HG03460 (cell line): ENCODE data around the gene GEMIN2.
A peak's percentile ranks its signal among the peaks of the same experiment; 100 is the strongest.
"Not testable (repeated sequence)": the region's sequence is repeated elsewhere in the genome, so short reads cannot be mapped to it uniquely, and the experiment has no call there.

ENCODE experiments used
- ATAC-seq: cut with Tn5 transposase; IDR thresholded peaks from one replicate; pipeline ENCODE4 v1.9.1; 2021; ENCODE audit not compliant: unreplicated experiment

GEMIN2 gene

DNA sequence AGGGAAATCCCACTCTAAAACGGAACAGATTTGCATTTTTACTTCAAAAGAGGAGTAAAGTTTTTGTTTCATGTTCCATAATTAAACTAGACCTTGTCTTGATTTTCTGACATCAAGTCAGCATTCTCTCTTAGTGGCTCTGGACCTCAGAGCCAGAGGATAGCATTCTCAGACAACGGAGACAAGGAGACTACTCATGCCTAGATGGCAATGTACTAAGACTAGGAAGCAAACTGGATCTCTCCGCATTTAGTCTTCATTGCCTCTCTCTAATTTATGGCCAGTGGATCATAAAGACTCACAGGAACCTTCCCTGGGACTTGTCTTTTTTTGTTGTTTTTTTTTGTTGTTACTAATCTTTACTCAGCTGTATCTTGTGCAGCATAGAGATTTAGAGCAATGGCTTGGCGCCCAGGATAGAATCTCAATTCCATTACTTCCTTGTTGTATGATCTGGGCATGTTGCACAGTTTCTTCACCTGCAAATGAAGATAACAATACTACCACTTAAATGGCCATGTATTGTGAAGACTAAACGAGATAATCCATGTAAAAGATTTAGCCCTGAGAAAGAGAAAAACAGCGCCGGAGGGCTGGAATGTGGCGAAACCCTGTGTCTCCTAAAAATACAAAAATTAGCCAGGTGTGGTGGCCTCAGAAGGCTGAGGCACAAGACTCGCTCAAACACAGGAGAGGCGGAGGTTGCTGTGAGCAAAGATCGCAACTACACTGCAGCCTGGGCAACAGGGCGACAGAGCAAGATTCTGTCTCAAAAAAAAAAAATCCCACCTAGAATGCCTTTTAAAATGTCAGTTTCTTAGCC lies 4.0 kb upstream of the GEMIN2 start:
- no peak for ATAC-seq

DNA sequence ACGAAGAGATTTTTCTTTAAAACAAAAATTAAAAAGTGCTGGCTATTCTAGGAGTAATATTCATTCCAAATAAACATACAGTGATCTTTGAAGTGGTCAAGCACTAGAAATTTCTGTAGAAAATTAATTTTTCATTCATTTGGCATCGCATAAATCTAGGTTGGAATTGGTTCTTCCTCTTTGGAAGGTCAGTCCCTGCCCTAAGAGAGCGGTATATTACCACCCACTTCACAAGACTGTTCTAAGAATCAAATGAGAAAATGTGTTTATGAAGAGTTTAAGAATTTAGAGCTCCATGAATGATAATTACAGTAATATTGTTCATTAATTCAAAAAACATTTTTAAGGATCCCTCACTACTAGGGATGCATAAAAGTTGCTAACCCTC lies 444 bp upstream of the GEMIN2 start:
- ATAC-seq, result no peak

- no peak for ATAC-seq
Observed at GRCh38 chr14:39122330-39123138, 8.4 kb downstream of the GEMIN2 start.

DNA sequence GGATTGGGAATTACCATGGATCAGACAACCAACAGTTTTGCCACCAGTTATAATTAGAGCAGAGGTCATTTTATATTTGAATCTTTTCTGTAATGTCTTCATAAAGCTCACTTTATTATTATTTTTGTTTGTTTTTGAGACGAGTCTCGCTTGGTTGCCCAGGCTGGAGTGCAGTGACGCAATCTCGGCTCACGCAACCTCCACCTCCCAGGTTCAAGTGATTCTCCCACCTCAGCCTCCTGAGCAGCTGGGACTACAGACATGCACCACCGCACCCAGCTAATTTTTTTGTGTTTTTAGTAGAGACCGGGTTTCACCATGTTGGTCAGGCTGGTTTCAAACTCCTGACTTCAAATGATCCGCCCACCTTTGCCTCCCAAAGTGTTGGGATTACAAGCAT lies 23.7 kb downstream of the GEMIN2 start:
- not testable (repeated sequence) for ATAC-seq

GRCh38 chr14:39138440-39138839 lies 24.3 kb downstream of the GEMIN2 start:
- no peak for ATAC-seq

DNA sequence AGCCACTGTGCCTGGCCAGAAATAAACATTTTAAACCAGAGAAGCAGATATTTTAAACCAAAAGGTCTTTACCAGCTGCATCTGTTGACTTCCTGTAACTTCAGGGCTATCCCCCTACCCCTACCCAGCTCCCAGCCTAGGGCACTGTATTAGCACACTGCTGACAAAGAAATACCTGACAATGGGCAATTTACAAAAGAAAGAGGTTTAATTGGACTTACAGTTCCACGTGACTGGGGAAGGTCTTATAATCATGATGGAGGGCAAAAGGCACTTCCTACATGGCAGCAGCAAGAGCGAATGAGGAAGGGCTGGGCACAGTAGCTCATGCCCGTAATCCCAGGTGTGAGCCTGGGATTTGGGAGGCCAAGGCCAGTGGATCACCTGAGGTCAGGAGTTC lies 26.0 kb downstream of the GEMIN2 start:
- ATAC-seq, result no peak

- ATAC-seq, result not testable (repeated sequence)
Observed at GRCh38 chr14:39141623-39142022, 27.5 kb downstream of the GEMIN2 start.

DNA sequence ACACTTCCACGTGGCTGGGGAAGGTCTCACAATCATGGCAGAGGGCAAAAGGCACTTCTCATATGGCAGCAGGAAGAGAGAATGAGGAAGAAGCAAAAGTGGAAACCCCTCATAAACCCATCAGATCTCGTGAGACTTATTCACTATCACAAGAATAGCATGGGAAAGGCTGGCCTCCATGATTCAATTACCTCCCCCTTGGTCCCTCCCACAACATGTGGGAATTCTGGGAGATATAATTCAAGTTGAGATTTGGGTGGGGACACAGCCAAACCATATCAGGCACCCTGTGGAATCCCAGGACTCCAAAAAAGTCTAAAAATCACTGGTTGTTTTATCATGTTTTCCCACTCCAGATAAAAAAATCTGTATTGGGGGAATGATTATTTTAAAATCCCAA lies 29.1 kb downstream of the GEMIN2 start:
- not testable (repeated sequence) for ATAC-seq

DNA sequence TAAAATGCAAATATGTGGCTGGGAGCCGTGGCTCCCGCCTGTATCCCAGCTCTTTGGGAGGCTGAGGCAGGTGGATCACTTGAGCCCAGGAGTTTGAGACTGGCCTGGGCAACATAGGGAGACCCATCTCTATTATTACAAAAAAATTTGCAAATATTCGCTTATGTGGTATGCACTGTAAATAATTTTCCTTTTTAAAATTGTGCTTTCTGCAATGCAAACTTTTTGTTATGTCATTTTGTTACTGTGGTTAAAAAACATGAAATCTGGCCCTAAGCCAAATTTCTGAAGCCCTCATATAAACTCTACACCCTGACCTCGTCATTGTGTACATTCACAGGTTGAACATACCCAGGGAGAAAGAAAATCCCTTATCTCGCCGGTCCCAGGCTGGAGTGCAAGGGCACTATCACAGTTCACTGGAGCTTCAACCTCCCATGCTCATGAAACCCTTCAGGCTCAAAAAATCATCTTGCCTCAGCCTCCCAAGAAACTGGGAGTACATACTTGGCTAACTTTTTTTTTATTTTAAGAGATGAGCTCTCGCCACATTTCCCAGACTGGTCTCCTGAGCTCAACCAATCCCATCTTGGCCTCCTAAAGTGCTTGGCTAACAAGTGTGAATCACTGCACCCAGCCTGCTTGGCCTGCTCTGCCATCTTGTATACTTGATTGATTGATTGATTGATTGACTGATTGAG lies 31.3 kb downstream of the GEMIN2 start:
- no peak for ATAC-seq

DNA sequence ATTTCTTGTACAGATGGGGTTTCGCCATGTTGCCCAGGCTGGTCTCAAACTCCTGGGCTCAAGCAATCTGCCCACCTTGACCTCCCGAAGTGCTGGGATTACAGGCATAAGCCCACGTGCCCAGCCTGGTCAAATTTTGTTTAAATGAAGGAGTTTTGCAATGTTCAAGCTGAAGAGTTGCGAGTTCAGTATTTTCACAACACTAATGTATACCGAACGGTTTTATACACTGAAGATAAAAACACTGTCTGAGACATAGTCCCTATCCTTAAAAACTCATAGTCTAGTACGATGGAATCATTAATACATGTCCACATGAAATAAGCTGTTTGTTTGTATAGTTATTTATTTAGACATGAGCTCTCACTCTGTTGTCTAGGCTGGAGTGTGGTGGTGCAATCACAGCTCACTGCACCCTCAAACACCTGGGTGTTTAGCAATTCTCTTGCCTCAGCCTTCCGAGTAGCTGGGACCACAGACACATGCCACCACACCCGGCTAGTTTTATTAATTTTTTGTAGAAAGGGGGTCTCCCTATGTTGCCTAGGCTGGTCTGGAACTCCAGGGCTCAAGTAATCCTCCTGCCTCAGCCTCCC lies 40.6 kb downstream of the GEMIN2 start:
- no peak for ATAC-seq

DNA sequence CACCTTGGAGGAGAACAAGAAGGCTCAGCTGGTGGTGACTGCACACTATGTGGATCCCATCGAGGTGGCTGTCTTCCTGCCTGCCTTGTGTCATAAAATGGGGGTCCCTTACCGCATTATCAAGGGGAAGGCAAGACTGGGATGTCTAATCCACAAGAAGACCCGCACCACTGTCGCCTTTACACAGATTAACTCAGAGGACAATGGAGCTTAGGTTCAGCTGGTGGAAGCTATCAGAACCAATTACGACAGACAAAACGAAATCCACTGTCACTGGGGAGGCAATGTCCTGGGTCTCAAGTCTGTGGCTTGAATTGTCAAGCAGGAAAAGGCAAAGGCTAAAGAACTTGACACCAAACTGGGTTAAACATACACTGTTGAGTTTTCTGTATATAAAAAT lies 43.4 kb downstream of the GEMIN2 start:
- ATAC-seq, result no peak

GRCh38 chr14:39158222-39158858 lies 44.2 kb downstream of the GEMIN2 start:
- ATAC-seq, result no peak

DNA sequence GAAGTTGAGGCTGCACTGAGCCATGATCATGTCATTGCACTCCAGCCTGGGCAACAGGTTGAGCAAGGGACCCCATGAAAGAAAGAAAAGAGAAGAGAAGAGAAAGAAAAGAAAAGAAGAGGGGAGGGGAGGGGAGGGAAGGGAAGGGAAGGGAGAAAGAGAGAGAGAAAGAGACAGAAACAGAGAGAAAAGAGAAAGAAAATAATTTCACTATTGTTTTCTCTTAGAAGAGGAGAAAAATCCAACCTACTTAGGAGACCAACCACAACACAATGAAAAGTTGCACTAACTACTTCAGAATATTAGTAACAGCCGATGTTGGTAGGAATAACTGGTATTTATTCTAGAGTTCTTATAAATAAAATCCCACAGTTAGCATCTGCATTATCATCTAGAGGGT lies 46.4 kb downstream of the GEMIN2 start:
- ATAC-seq, result no peak

- not testable (repeated sequence) for ATAC-seq
Observed at GRCh38 chr14:39167797-39168320, 53.7 kb downstream of the GEMIN2 start.

GRCh38 chr14:39168591-39168990 lies 54.5 kb downstream of the GEMIN2 start:
- no peak for ATAC-seq

DNA sequence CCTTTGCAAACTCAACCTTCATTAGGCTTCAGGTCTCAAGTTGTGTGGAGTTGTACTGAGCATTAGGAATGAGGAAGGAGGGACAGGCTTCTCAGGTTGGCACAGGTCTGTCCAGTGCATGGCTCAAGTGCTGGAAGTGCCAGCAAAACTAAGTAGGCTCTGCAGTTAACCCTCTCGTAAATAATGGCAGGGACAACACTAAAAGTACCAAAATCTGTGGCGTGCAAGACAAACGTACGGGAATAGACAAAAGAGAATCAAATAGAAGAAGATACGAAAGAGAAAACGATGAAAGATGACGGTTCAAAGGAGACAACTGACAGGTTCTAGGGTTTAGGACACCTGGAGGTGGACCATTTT lies 55.4 kb downstream of the GEMIN2 start:
- ATAC-seq, result peak; percentile 7

GRCh38 chr14:39173198-39173597 lies 59.1 kb downstream of the GEMIN2 start:
- no peak for ATAC-seq

DNA sequence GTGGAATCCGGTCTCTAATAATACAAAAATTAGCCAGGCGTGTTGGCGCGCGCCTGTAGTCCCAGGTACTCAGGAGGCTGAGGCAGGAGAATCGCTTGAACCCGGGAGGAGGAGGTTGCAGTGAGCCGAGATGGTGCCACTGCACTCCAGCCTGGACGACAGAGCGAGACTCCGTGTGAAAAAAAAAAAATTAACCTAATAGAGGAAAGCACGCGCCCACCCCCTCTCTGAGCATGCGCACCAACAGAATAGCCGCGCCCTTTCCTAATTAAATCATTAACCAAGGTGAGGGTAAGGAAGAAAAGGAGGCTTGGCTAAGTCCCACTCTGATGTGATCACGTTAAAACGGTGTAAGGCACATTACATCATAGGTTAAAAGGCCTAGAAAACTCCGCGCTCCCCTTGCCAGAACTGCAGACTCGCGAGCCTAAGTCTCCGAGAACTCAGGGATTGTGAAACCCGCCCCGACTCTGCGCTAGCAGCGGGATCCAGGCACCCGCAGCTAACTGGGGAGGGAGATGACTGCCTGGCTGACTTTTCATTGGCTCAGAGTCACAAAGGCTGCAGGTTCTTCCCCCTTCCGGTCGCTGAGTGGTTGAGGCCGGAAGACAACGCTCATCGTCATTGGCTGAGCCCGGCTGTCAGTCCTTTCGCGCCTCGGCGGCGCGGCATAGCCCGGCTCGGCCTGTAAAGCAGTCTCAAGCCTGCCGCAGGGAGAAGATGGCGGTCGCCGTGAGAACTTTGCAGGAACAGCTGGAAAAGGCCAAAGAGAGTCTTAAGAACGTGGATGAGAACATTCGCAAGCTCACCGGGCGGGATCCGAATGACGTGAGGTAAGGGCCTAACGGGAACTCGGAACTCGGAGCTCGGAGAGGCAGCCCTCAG lies 60.7 kb downstream of the GEMIN2 start, which contains the start of gene PNN:
TSS of gene PNN (plus strand) at position 695 of the 885 bp plus-strand sequence. CDS start at position 721, 26 bp downstream.
- peak; percentile 90 for ATAC-seq

DNA sequence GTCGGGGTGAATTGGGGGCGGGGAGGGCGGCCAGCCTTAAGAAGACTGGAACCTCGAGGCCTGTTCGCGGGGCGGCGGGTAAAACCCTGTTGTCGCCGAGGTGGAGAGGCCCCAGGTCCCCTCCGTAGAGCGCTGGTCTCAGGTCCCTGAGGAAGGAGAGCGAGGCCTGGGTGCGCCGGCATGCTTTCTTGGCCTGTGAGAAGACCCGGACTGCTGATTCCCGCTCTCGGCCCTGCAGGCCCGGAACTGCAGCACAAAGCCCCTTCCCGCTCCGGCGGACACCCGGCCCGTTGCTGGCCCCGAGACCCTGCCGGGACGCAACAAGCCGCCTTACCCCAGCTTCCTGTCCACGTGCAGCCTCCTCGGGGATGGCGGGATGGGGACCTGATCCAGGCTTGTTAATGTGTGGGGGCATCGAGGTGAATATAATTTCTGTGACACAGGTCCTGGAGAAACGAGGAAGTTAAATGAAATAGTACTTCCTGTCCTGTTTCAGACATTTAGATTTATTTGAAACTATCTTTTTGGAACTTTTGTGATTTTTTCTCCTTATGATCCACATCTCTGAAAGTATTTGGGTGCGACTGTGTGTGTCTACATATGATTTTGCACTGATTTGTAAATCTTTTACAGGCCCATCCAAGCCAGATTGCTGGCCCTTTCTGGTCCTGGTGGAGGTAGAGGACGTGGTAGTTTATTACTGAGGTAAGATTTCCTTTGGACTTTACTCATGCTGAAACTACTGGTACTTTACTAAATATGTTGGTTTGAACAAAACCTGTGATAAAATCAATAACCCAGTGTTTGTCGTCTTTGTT lies 61.5 kb downstream of the GEMIN2 start:
- peak; percentile 10 for ATAC-seq
